Measurements from ENCODE around the gene NALCN.

NALCN gene

DNA sequence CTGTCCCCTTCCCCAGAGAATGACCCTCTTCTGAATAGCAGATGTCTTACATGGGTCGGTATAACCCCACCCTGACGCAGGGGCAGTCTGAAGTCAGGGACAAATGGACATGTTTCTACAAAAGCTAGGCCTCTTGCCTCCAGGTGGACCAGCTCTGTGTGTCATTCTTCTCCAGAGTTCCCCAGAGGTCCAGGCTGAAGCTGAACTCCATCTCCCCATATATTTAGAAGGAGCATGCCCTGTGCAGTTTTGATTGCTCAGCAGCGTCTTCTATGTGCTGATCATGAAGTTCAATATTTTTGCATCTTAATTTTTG lies 8.8 kb upstream of the NALCN start:
- Mint-ChIP-seq H3K36me3 (no peaks in the 10 kb centered on the region), H3K27ac (no peak overlapping the region), H3K4me1 (no peaks in the 10 kb centered on the region), H3K27me3 (peaks cover 6% of the 10 kb centered on the region), H3K4me3 (no peak overlapping the region), H3K9me3 (no peaks in the 10 kb centered on the region)

DNA sequence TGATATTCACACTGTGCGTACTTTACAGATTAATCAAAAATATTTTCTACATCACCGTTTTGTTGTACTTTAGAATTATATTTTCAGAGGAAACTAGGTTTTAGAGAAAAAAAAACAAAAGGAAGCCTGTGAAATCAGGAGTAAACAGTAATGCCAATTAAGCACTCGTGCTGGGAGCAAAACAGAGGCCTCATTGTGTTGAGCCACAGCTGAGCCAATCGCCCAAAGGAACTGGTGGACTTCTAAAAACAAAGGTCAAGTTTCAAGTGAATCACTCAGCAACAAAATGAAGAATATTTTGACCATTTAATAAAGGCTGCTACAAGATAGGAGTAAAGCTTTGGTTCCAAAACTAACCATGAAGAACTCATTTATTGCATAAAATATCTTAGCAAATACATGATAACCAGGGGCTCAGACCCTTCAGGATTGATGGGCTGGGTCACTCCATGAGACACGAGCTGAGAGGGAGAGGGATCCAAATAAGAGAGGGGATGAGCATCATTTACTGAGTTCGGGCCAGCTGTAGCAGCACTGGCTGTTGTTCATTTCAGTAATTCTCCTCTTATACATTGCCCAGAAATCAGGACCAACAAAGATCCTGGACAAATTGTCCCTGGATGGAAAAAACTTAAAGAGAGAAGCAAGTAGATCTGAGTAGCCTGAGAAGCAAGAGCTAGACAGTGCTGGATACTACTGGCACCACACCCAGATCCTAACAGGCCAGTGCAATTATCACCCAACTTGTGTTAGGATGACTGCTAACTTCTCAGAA lies 8.3 kb upstream of the NALCN start:
- H3K36me3 Mint-ChIP-seq: no peaks in the 10 kb centered on the region
- H3K27ac Mint-ChIP-seq: no peak overlapping the region
- H3K4me1 Mint-ChIP-seq: no peaks in the 10 kb centered on the region
- no peaks in the 10 kb centered on the region for H3K9me3 Mint-ChIP-seq
- H3K27me3 Mint-ChIP-seq: peaks cover 6% of the 10 kb centered on the region
- H3K4me3 Mint-ChIP-seq: no peak overlapping the region

DNA sequence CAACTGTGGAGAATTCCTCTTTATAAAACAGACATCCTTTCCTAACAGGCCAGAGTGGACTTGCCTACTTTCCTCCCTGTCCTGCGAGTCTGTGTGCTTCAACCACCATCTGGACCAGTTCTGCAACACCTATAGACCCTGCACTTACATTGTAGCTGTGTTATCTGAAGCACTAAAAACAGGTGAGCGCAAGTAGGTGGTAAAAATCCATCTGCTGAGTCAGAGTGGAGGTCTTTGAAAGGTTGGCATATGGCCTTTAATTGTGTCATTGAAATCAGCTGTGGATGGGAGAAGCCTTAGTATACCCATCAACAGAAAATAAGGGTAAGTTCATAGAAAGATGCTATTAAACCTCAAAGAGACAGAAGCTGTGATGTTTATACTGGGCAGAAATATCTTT lies 7.6 kb upstream of the NALCN start:
- Mint-ChIP-seq H3K9me3 (no peaks in the 10 kb centered on the region), H3K4me1 (no peaks in the 10 kb centered on the region), H3K4me3 (no peak overlapping the region), H3K27me3 (peaks cover 12% of the 10 kb centered on the region), H3K27ac (no peak overlapping the region), H3K36me3 (no peaks in the 10 kb centered on the region)

DNA sequence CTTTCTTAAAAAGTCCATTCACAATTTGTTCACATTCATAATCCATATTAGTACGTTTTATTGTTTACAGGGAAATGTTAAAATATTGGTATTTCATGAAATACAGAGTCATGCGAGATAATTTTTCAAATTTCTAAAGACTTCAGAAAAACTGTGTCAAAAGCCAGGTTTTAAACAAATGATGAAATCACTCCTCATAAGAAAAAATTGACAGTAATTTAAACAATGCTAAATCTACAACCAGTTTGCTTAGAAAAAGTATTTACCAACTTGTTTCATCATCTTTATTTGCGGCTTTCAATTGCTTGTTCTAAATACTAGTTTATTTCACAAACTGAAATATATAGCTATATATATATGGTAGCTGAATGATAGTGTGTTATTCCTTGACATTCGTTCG lies 1.2 kb upstream of the NALCN start:
- Mint-ChIP-seq H3K27ac (no peak overlapping the region), H3K4me3 (no peak overlapping the region), H3K27me3 (peaks cover 29% of the 10 kb centered on the region), H3K9me3 (no peaks in the 10 kb centered on the region), H3K36me3 (no peaks in the 10 kb centered on the region), H3K4me1 (no peaks in the 10 kb centered on the region)

- Mint-ChIP-seq H3K9me3 (no peaks in the 10 kb centered on the region), H3K27ac (no peak overlapping the region), H3K4me3 (no peak overlapping the region), H3K4me1 (no peaks in the 10 kb centered on the region), H3K36me3 (no peaks in the 10 kb centered on the region), H3K27me3 (peaks cover 29% of the 10 kb centered on the region)
These were observed 717 bp upstream of the NALCN start for GRCh38 chr13:101417043-101417406.

GRCh38 chr13:101415358-101416174 lies 742 bp downstream of the NALCN start:
- Mint-ChIP-seq H3K9me3 (no peaks in the 10 kb centered on the region), H3K27me3 (peaks cover 27% of the 10 kb centered on the region), H3K4me1 (no peaks in the 10 kb centered on the region), H3K4me3 (no peak overlapping the region), H3K36me3 (no peaks in the 10 kb centered on the region), H3K27ac (no peak overlapping the region)

GRCh38 chr13:101412076-101412475 lies 4.2 kb downstream of the NALCN start:
- no peaks in the 10 kb centered on the region for H3K9me3 Mint-ChIP-seq
- H3K36me3 Mint-ChIP-seq: no peaks in the 10 kb centered on the region
- H3K27ac Mint-ChIP-seq: no peak overlapping the region
- peaks cover 13% of the 10 kb centered on the region for H3K27me3 Mint-ChIP-seq
- H3K4me1 Mint-ChIP-seq: no peaks in the 10 kb centered on the region
- H3K4me3 Mint-ChIP-seq: no peak overlapping the region

GRCh38 chr13:101408992-101409656 lies 7.2 kb downstream of the NALCN start:
- H3K9me3 Mint-ChIP-seq: no peaks in the 10 kb centered on the region
- no peak overlapping the region for H3K27ac Mint-ChIP-seq
- H3K27me3 Mint-ChIP-seq: peaks cover 8% of the 10 kb centered on the region
- no peaks in the 10 kb centered on the region for H3K4me1 Mint-ChIP-seq
- no peak overlapping the region for H3K4me3 Mint-ChIP-seq
- no peaks in the 10 kb centered on the region for H3K36me3 Mint-ChIP-seq

- H3K4me1 Mint-ChIP-seq: no peaks in the 10 kb centered on the region
- no peak overlapping the region for H3K27ac Mint-ChIP-seq
- H3K27me3 Mint-ChIP-seq: peaks cover 8% of the 10 kb centered on the region
- H3K36me3 Mint-ChIP-seq: no peaks in the 10 kb centered on the region
- H3K9me3 Mint-ChIP-seq: no peaks in the 10 kb centered on the region
- no peak overlapping the region for H3K4me3 Mint-ChIP-seq
These were observed 8.2 kb downstream of the NALCN start for GRCh38 chr13:101408154-101408553.

DNA sequence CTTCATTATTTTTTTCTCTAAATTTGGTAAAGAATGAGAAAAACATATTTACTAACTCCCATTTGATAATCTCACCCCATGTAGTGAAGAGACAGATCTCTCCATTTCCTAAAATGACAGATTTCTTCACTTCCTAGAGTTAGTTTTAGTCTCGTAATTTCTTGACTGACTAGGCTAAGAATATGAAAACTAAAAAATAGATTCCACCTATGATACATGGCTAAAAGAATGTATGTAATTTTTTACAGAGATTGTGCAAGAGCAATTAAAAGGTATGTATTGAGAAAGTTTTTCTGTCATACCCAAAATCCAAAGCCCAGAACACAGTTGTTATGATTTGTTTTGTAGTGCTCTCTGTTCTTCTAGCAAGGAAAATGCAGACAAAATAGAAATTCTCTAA lies 9.5 kb downstream of the NALCN start:
- Mint-ChIP-seq H3K4me1 (no peaks in the 10 kb centered on the region), H3K9me3 (no peaks in the 10 kb centered on the region), H3K4me3 (no peak overlapping the region), H3K36me3 (no peaks in the 10 kb centered on the region), H3K27me3 (peaks cover 8% of the 10 kb centered on the region), H3K27ac (no peak overlapping the region)

DNA sequence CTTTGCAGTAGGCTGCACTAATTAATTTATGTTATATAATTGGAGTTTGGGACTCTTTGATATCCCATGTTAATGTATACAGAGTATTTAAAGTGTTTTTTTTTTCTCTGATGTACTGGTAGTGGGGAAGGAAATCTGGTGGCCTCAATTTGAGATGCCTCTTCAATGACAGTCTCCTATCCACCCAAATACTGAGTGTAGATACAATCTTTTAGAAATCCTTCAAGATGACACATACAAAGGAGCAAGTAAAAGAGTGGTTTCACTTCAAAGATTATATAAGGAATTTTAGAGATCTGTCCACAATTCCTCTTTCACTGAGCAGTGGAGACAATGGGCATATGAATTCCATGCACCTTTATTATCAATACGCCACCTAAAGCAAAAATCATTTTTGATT lies 15.1 kb downstream of the NALCN start:
- Mint-ChIP-seq H3K27ac (no peak overlapping the region), H3K4me1 (no peaks in the 10 kb centered on the region), H3K9me3 (no peaks in the 10 kb centered on the region), H3K4me3 (no peak overlapping the region), H3K36me3 (no peaks in the 10 kb centered on the region), H3K27me3 (peaks cover 4% of the 10 kb centered on the region)

DNA sequence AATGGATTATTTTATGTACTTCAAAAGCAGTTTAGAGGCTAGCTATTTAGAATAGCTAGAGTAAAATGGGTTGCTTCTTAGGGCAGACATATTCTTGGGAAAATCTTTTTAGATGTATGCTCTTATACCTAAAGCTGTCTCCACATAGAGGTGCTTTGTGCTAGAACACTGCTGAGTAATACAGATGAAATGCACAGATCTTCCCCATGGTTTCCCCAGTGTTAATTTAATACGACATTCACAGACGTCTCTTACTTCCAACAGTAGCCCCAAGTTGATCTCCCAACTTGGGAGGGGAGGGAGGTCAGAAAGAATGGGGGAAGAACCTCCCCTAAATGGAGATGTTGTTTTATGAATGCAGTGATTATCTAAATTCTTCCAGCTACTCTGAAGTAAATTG lies 16.9 kb downstream of the NALCN start:
- no peaks in the 10 kb centered on the region for H3K9me3 Mint-ChIP-seq
- no peak overlapping the region for H3K4me3 Mint-ChIP-seq
- H3K4me1 Mint-ChIP-seq: no peaks in the 10 kb centered on the region
- no peaks in the 10 kb centered on the region for H3K36me3 Mint-ChIP-seq
- no peak overlapping the region for H3K27ac Mint-ChIP-seq
- H3K27me3 Mint-ChIP-seq: no peaks in the 10 kb centered on the region

DNA sequence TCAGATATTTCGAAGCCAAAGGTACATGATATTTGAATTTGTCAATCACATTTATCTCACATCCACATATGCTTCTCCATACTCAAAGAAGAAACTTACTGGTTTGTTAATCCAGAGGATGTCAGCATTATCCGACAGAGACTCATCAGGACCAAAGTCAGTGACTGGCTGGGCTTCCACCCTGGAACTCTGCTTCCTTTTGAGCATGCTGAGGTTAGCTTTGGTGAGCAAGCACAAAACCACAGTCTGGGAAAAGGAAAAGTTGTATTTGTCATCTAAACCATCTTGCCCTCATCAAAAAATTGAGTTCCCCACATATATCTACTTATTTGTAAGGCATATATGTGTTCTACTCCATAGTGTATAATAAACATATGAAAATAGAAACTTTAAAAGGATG lies 17.4 kb downstream of the NALCN start:
- Mint-ChIP-seq H3K27ac (no peak overlapping the region), H3K27me3 (no peaks in the 10 kb centered on the region), H3K4me3 (no peak overlapping the region)

GRCh38 chr13:101398191-101398590 lies 18.1 kb downstream of the NALCN start:
- Mint-ChIP-seq H3K4me1 (no peaks in the 10 kb centered on the region), H3K4me3 (no peak overlapping the region)

More for the DNA sequence above, 17.4 kb downstream of the NALCN start:
- H3K36me3 Mint-ChIP-seq: no peaks in the 10 kb centered on the region
- H3K9me3 Mint-ChIP-seq: no peaks in the 10 kb centered on the region
- H3K4me1 Mint-ChIP-seq: no peaks in the 10 kb centered on the region

DNA sequence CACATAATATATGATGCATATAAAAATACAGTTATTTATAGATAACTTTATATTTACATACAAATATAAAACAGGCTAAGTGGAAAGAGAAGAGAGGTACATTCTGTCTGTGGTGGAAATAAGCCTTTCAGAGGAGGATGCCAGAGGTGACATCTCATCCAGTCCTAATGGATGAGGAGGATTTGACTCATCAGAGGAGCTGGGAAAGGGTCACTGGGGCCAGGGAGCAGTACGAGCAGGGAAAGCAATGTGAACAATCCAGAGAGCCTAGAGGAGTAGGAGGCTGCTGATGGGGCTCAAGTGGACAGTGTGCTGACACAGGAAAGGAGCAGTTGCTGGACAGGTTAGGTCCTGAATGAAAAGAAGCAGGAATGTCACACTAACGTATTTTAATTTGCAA lies 18.6 kb downstream of the NALCN start:
- no peak overlapping the region for H3K4me3 Mint-ChIP-seq
- no peak overlapping the region for H3K27ac Mint-ChIP-seq
- no peaks in the 10 kb centered on the region for H3K9me3 Mint-ChIP-seq
- no peaks in the 10 kb centered on the region for H3K4me1 Mint-ChIP-seq
- H3K27me3 Mint-ChIP-seq: no peaks in the 10 kb centered on the region
- no peaks in the 10 kb centered on the region for H3K36me3 Mint-ChIP-seq

More at GRCh38 chr13:101398191-101398590, 18.1 kb downstream of the NALCN start:
- Mint-ChIP-seq H3K9me3 (no peaks in the 10 kb centered on the region), H3K27ac (no peak overlapping the region), H3K27me3 (no peaks in the 10 kb centered on the region), H3K36me3 (no peaks in the 10 kb centered on the region)

DNA sequence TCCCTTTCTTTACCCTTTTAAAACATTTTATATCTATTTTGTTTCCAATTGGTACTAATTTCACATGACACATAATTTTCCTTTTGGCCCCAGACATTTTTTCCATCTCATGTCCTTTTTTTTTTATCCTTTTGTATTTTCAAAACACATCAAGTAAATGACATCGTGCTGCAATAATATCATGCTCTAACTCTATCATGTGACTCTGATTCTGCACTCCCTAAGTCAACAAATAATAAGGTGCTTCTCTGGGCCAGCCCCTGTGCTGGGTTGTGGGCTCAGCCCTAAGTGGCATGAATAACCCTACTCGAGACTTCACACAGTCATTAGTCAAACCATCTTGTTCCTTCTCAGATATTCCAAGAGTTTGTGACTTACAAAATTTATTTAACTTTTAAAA lies 21.7 kb downstream of the NALCN start:
- Mint-ChIP-seq H3K36me3 (no peaks in the 10 kb centered on the region), H3K4me3 (no peak overlapping the region), H3K27me3 (peaks cover 1% of the 10 kb centered on the region), H3K9me3 (no peaks in the 10 kb centered on the region), H3K27ac (no peak overlapping the region), H3K4me1 (no peaks in the 10 kb centered on the region)
